WTC11 (cell line): ENCODE results near the gene ATG101. TPM values are rescaled to one million over a fixed set of nuclear protein-coding genes. Genes with fewer than 3 reads are reported as not detected.

ENCODE experiments used
- ATAC-seq: fragments of 200-7000 bp; cut with Tn5 transposase; 2 replicates; pipeline ENCODE4 v1.10.0; 2021; ENCODE audit warnings: mild to moderate bottlenecking, moderate library complexity
- CTCF ChIA-PET: fragments of 300-600 bp; sonication (Branson Sonifier 250); formaldehyde crosslinking; loops from one replicate; lab custom pipeline; 2021; ENCODE audit warnings: antibody characterized with exemption; lab: Charles Lee
- POLR2A ChIA-PET: fragments of 350-600 bp; sonication (Branson Sonifier 250); formaldehyde crosslinking; loops from one replicate; lab custom pipeline; 2021; ENCODE audit warnings: antibody characterized with exemption; lab: Charles Lee
- DNase-seq: peaks from one replicate; pipeline ENCODE4 v3.0.0; 2021; ENCODE audit warnings: low spot score
- H3K27ac Mint-ChIP-seq: 2 replicates; pipeline ENCODE4 v1.8.0; 2021; ENCODE audit warnings: mixed read lengths
- H3K27me3 Mint-ChIP-seq: 2 replicates; pipeline ENCODE4 v1.8.0; 2021; ENCODE audit warnings: low read depth, mild to moderate bottlenecking, moderate library complexity, mixed read lengths
- H3K36me3 Mint-ChIP-seq: 2 replicates; pipeline ENCODE4 v1.8.0; 2021; ENCODE audit warnings: mixed read lengths
- H3K4me1 Mint-ChIP-seq: 2 replicates; pipeline ENCODE4 v1.8.0; 2022; ENCODE audit warnings: mixed read lengths
- H3K4me3 Mint-ChIP-seq: 2 replicates; pipeline ENCODE4 v1.8.0; 2021; ENCODE audit warnings: mild to moderate bottlenecking, moderate library complexity, mixed read lengths
- H3K9me3 Mint-ChIP-seq: 2 replicates; pipeline ENCODE4 v1.8.0; 2021; ENCODE audit warnings: mixed read lengths
- AFF4 ChIP-seq: sonication (generic); formaldehyde crosslinking; IDR thresholded peaks from 2 replicates; pipeline ENCODE4 v1.8.1; 2023; ENCODE audit warnings: mild to moderate bottlenecking, missing genetic modification reagents, borderline replicate concordance
- ATF2 ChIP-seq: sonication (generic); formaldehyde crosslinking; IDR thresholded peaks from 2 replicates; pipeline ENCODE4 v1.8.1; 2022; ENCODE audit warnings: low read depth, missing genetic modification reagents, borderline replicate concordance
- E2F5 ChIP-seq: sonication (generic); formaldehyde crosslinking; IDR thresholded peaks from 2 replicates; pipeline ENCODE4 v1.8.1; 2022; ENCODE audit warnings: mild to moderate bottlenecking, moderate library complexity, missing genetic modification reagents
- EMX1 ChIP-seq: fragments of 250-450 bp; sonication (Bioruptor Pico); IDR thresholded peaks from 2 replicates; pipeline ENCODE4 v1.8.0; 2021; ENCODE audit warnings: mild to moderate bottlenecking
- ESRRA ChIP-seq: sonication (generic); formaldehyde crosslinking; IDR thresholded peaks from 2 replicates; pipeline ENCODE4 v1.8.1; 2022; ENCODE audit warnings: mild to moderate bottlenecking, missing genetic modification reagents, borderline replicate concordance
- FOXJ3 ChIP-seq: sonication (generic); formaldehyde crosslinking; IDR thresholded peaks from 2 replicates; pipeline ENCODE4 v1.9.0; 2021; ENCODE audit warnings: missing genetic modification reagents, mild to moderate bottlenecking, borderline replicate concordance
- FOXP1 ChIP-seq: sonication (generic); formaldehyde crosslinking; IDR thresholded peaks from 2 replicates; pipeline ENCODE4 v1.8.0; 2022; ENCODE audit warnings: missing genetic modification reagents, mild to moderate bottlenecking, moderate library complexity, borderline replicate concordance
- GABPB1 ChIP-seq: sonication (generic); formaldehyde crosslinking; IDR thresholded peaks from 2 replicates; pipeline ENCODE4 v1.8.1; 2023; ENCODE audit warnings: mild to moderate bottlenecking, missing genetic modification reagents
- IRF1 ChIP-seq: sonication (generic); formaldehyde crosslinking; IDR thresholded peaks from 2 replicates; pipeline ENCODE4 v1.8.0; 2023; ENCODE audit warnings: missing genetic modification reagents
- JAZF1 ChIP-seq: fragments of 250-450 bp; sonication (Bioruptor Pico); IDR thresholded peaks from 2 replicates; pipeline ENCODE4 v1.9.0; 2021; ENCODE audit warnings: moderate library complexity, mild to moderate bottlenecking, inconsistent platforms
- MAX ChIP-seq: sonication (generic); formaldehyde crosslinking; IDR thresholded peaks from 2 replicates; pipeline ENCODE4 v1.8.0; 2022; ENCODE audit warnings: mild to moderate bottlenecking, missing genetic modification reagents
- MLX ChIP-seq: sonication (generic); formaldehyde crosslinking; IDR thresholded peaks from 2 replicates; pipeline ENCODE4 v1.8.1; 2023; ENCODE audit warnings: mild to moderate bottlenecking, missing genetic modification reagents, moderate library complexity
- NR3C1 ChIP-seq: sonication (generic); formaldehyde crosslinking; conservative IDR thresholded peaks from 2 replicates; pipeline ENCODE4 v1.8.1; 2023; ENCODE audit warnings: low read depth, mild to moderate bottlenecking, missing genetic modification reagents
- SP1 ChIP-seq: sonication (generic); formaldehyde crosslinking; conservative IDR thresholded peaks from 2 replicates; pipeline ENCODE4 v1.8.1; 2022; ENCODE audit warnings: missing genetic modification reagents
- STAT6 ChIP-seq: sonication (generic); formaldehyde crosslinking; conservative IDR thresholded peaks from 2 replicates; pipeline ENCODE4 v1.8.1; 2023; ENCODE audit warnings: mild to moderate bottlenecking, low read depth, missing genetic modification reagents, moderate library complexity
- ZNF219 ChIP-seq: sonication (generic); formaldehyde crosslinking; IDR thresholded peaks from 2 replicates; pipeline ENCODE4 v1.8.0; 2023; ENCODE audit warnings: missing genetic modification reagents, mild to moderate bottlenecking, borderline replicate concordance
- ZNF263 ChIP-seq: sonication (generic); formaldehyde crosslinking; IDR thresholded peaks from 2 replicates; pipeline ENCODE4 v1.8.1; 2022; ENCODE audit warnings: low read depth, mild to moderate bottlenecking, moderate library complexity, missing genetic modification reagents
- ZNF512 ChIP-seq: sonication (generic); formaldehyde crosslinking; IDR thresholded peaks from 2 replicates; pipeline ENCODE4 v1.8.1; 2022; ENCODE audit warnings: missing genetic modification reagents, borderline replicate concordance
- total RNA-seq: library from RNA; stranded (reverse); gene quantifications from 3 replicates; pipeline ENCODE4 v1.2.3, GENCODE V29; 2021

Gene ATG101
- total RNA-seq, 1 experiment from 2014 or later = 52.1 TPM

- H3K27ac Mint-ChIP-seq = no peak overlapping the region
- no peak overlapping the region for H3K4me3 Mint-ChIP-seq
- CTCF ChIA-PET = interaction anchor here (1.4 to 11.4 kb wide), 5 partner anchors 31 to 82 kb away, joined by 5 to 388 read pairs (median 14); no protein-coding TSS in a partner anchor
- ATAC-seq (no peak), DNase-seq (no peak)
- no peaks in the 10 kb centered on the region for H3K9me3 Mint-ChIP-seq
- TF ChIP-seq ESRRA (CRISPR knock-in tag) (no peak), FOXJ3 (no peak), E2F5 (CRISPR knock-in tag) (no peak), IRF1 (CRISPR knock-in tag) (no peak), JAZF1 (CRISPR knock-in tag) (no peak), EMX1 (CRISPR knock-in tag) (no peak), MLX (CRISPR knock-in tag) (no peak), GABPB1 (CRISPR knock-in tag) (no peak), SP1 (CRISPR knock-in tag) (no peak), MAX (CRISPR knock-in tag) (no peak), ATF2 (CRISPR knock-in tag) (no peak)
- no peaks in the 10 kb centered on the region for H3K27me3 Mint-ChIP-seq
- H3K36me3 Mint-ChIP-seq = no peaks in the 10 kb centered on the region
- peaks cover 19% of the 10 kb centered on the region for H3K4me1 Mint-ChIP-seq
- POLR2A ChIA-PET = no interaction called here
Measured at GRCh38 chr12:52085682-52086180, 16.0 kb downstream of the ATG101 start.

GRCh38 chr12:52086366-52086765 lies 16.6 kb downstream of the ATG101 start:
- H3K27ac Mint-ChIP-seq = no peak overlapping the region
- TF ChIP-seq STAT6 (no peak), FOXP1 (CRISPR knock-in tag) (no peak), AFF4 (CRISPR knock-in tag) (no peak), ZNF219 (no peak), ZNF512 (CRISPR knock-in tag) (no peak), ATF2 (CRISPR knock-in tag) (no peak), ZNF263 (no peak), NR3C1 (CRISPR knock-in tag) (no peak)

More at GRCh38 chr12:52086366-52086765, 16.6 kb downstream of the ATG101 start:
- Mint-ChIP-seq H3K36me3 (no peaks in the 10 kb centered on the region), H3K9me3 (no peaks in the 10 kb centered on the region), H3K27me3 (no peaks in the 10 kb centered on the region), H3K4me3 (no peak overlapping the region), H3K4me1 (peaks cover 21% of the 10 kb centered on the region)
- ATAC-seq (no peak), DNase-seq (no peak)
- ChIA-PET CTCF (interaction anchor here (0.7 to 11.4 kb wide), 6 partner anchors 30 to 82 kb away, joined by 3 to 388 read pairs (median 10); no protein-coding TSS in a partner anchor), POLR2A (no interaction called here)
